Nasal cavity respiratory epithelium epithelial cell of viscerocranial mucosa (primary cell): ENCODE results near the gene SPIC. TPM values are rescaled to one million over a fixed set of nuclear protein-coding genes. Genes with fewer than 3 reads are reported as not detected.

Experiments
- total RNA-seq: library from RNA; depleted of rRNA; stranded (reverse); fragments of >200 nt; gene quantifications from 2 replicates; pipeline ENCODE4 v1.2.3, GENCODE V29; 2014

SPIC gene
- not detected in 2 replicates for total RNA-seq

GRCh38 chr12:101474711-101475386 lies at the start of gene SPIC:
TSS of gene SPIC (plus strand) at chr12:101475336. CDS start at chr12:101476905, 1,569 bp downstream.

Other genes with a start within 250 kb of the SPIC start
- gene UTP20, start 195.2 kb upstream of the SPIC start, total RNA-seq: 12.0 and 26.0 TPM in 2 replicates
- 48.2 and 94.0 TPM in 2 replicates for gene ARL1, start 67.6 kb upstream of the SPIC start, total RNA-seq
- not detected in 2 replicates for gene MYBPC1, start 119.6 kb downstream of the SPIC start, total RNA-seq
- 3.4 and 10.3 TPM in 2 replicates for gene CHPT1, start 222.3 kb downstream of the SPIC start, total RNA-seq